HL-60 (cell line): ENCODE results near the gene LYG1.
A peak's percentile ranks its signal among the peaks of the same experiment; 100 is the strongest.

ENCODE experiments used
- DNase-seq, 2 experiments: peaks; one replicate each; pipeline ENCODE4 v3.0.0-alpha.2; 2010 to 2020; ENCODE audit warnings: low read depth in 1 of 2, low spot score in 1 of 2
- H3K27ac ChIP-seq: fragments of 250-450 bp; sonication (Bioruptor Pico); replicated peaks from 2 replicates; pipeline ENCODE4 v1.5.1; 2020; ENCODE audit warnings: mild to moderate bottlenecking, moderate library complexity
- H3K27me3 ChIP-seq: fragments of 250-450 bp; sonication (Bioruptor Pico); 2 replicates; pipeline ENCODE4 v1.5.1; 2021; ENCODE audit warnings: mild to moderate bottlenecking, moderate library complexity; ENCODE audit not compliant: insufficient read depth, poor library complexity, severe bottlenecking
- H3K4me3 ChIP-seq: replicated peaks from 2 replicates; pipeline ENCODE4 v1.5.1; 2011; ENCODE audit warnings: mild to moderate bottlenecking, control low read depth, low read length; ENCODE audit not compliant: insufficient read depth
- GABPA ChIP-seq: IDR thresholded peaks from 2 replicates; pipeline ENCODE4 v1.6.1; 2012; ENCODE audit warnings: low read depth
- POLR2AphosphoS5 ChIP-seq: IDR thresholded peaks from 2 replicates; pipeline ENCODE4 v1.6.1; 2012; ENCODE audit warnings: low read depth
- SPI1 ChIP-seq: IDR thresholded peaks from 2 replicates; pipeline ENCODE4 v1.6.1; 2012; ENCODE audit warnings: low read depth, mild to moderate bottlenecking, borderline replicate concordance
- TF ChIP-seq, protein P1 (sequence below): IDR thresholded peaks from 2 replicates; pipeline ENCODE4 v1.6.1; 2012; ENCODE audit warnings: low read depth; ENCODE audit not compliant: insufficient replicate concordance
- TF ChIP-seq, protein P2 (sequence below): IDR thresholded peaks from one replicate; pipeline ENCODE4 v1.5.1; 2011; ENCODE audit warnings: low read length, control low read depth, inconsistent platforms; ENCODE audit not compliant: insufficient read depth

LYG1 gene

GRCh38 chr2:99342536-99342935 lies 41.5 kb upstream of the LYG1 start:
- TF ChIP-seq, protein P1, sequence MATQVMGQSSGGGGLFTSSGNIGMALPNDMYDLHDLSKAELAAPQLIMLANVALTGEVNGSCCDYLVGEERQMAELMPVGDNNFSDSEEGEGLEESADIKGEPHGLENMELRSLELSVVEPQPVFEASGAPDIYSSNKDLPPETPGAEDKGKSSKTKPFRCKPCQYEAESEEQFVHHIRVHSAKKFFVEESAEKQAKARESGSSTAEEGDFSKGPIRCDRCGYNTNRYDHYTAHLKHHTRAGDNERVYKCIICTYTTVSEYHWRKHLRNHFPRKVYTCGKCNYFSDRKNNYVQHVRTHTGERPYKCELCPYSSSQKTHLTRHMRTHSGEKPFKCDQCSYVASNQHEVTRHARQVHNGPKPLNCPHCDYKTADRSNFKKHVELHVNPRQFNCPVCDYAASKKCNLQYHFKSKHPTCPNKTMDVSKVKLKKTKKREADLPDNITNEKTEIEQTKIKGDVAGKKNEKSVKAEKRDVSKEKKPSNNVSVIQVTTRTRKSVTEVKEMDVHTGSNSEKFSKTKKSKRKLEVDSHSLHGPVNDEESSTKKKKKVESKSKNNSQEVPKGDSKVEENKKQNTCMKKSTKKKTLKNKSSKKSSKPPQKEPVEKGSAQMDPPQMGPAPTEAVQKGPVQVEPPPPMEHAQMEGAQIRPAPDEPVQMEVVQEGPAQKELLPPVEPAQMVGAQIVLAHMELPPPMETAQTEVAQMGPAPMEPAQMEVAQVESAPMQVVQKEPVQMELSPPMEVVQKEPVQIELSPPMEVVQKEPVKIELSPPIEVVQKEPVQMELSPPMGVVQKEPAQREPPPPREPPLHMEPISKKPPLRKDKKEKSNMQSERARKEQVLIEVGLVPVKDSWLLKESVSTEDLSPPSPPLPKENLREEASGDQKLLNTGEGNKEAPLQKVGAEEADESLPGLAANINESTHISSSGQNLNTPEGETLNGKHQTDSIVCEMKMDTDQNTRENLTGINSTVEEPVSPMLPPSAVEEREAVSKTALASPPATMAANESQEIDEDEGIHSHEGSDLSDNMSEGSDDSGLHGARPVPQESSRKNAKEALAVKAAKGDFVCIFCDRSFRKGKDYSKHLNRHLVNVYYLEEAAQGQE: no peak
- no peak for TF ChIP-seq POLR2AphosphoS5
- TF ChIP-seq SPI1: no peak
- TF ChIP-seq GABPA: no peak
- TF ChIP-seq, protein P2, sequence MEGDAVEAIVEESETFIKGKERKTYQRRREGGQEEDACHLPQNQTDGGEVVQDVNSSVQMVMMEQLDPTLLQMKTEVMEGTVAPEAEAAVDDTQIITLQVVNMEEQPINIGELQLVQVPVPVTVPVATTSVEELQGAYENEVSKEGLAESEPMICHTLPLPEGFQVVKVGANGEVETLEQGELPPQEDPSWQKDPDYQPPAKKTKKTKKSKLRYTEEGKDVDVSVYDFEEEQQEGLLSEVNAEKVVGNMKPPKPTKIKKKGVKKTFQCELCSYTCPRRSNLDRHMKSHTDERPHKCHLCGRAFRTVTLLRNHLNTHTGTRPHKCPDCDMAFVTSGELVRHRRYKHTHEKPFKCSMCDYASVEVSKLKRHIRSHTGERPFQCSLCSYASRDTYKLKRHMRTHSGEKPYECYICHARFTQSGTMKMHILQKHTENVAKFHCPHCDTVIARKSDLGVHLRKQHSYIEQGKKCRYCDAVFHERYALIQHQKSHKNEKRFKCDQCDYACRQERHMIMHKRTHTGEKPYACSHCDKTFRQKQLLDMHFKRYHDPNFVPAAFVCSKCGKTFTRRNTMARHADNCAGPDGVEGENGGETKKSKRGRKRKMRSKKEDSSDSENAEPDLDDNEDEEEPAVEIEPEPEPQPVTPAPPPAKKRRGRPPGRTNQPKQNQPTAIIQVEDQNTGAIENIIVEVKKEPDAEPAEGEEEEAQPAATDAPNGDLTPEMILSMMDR: no peak
- Histone ChIP-seq H3K4me3 (no peak overlapping the region), H3K27ac (no peak overlapping the region), H3K27me3 (no peaks in the 10 kb centered on the region)
- no peak for DNase-seq

DNA sequence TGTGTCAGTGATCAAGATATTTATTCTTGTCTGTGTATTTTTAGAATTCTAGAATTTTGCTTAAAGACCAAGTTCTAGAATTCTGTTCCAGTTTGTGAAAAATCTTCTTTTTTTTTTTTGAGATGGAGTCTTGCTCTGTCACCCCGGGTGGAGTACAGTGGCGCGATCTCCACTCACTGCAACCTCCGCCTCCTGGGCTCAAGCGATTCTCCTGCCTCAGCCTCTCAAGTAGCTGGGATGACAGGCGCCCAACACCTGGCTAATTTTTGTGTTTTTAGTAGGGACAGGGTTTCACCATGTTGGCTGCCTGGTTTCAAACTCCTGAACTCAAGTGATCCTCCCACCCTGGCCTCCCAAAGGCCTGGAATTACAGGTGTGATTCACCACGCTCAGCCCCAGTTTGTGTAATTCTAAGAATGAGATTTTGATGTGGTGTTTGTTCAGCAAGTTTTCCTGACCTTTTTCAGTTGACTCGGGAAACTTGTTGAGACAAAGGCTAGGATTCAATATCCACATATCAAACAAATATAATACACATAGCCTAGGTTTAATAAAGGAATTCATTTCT lies 39.8 kb upstream of the LYG1 start:
- H3K27me3 ChIP-seq: no peaks in the 10 kb centered on the region
- H3K27ac ChIP-seq: no peak overlapping the region; the same call in 1 of the 2 replicates
- DNase-seq: no peak
- TF ChIP-seq GABPA (no peak), SPI1 (no peak), POLR2AphosphoS5 (no peak)
- TF ChIP-seq, protein P1: no peak
- TF ChIP-seq, protein P2: no peak
- H3K4me3 ChIP-seq: no peak overlapping the region

DNA sequence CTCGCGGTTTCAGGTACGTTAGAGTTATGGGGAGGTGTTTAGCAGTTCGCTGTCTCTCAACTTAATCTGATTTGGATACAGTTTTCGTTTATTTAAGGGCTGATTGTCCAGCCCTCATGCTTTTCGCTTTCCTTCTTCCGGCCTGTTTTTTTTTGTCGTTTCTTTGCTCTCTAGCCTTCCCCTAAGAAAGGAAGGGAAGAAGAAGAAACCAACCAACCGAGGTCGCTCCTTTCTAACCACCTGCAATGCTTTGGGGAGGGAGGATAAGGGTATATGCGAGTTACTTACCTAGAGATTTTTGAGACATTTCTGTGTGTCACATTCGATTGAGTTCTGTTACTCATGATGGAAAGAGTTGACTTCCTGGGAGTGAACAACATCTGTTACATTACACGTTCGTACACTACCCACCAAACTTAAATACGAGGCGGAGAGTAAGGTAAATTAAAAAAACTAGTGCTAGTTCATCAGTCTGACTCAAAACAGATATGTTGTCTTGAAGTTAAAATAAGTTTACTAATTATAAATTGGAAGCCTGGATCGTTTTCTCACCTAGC lies 37.1 kb upstream of the LYG1 start:
- Histone ChIP-seq H3K27me3 (no peaks in the 10 kb centered on the region), H3K4me3 (peak overlapping the region; percentile 95), H3K27ac (peak overlapping the region; percentile 83)
- TF ChIP-seq, protein P2: no peak
- no peak for TF ChIP-seq POLR2AphosphoS5
- TF ChIP-seq, protein P1: no peak
- DNase-seq: peak; percentile 13 to 25
